GM19455 (cell line): ENCODE results near the gene LRRC71.

Source experiments
- ATAC-seq: cut with Tn5 transposase; IDR thresholded peaks from one replicate; pipeline ENCODE4 v1.9.1; 2021; ENCODE audit not compliant: unreplicated experiment

Gene LRRC71

GRCh38 chr1:156945881-156946661 lies 25.6 kb downstream of the LRRC71 start:
- no peak for ATAC-seq

- ATAC-seq: no peak
Measured at GRCh38 chr1:156947127-156947526, 26.7 kb downstream of the LRRC71 start.

DNA sequence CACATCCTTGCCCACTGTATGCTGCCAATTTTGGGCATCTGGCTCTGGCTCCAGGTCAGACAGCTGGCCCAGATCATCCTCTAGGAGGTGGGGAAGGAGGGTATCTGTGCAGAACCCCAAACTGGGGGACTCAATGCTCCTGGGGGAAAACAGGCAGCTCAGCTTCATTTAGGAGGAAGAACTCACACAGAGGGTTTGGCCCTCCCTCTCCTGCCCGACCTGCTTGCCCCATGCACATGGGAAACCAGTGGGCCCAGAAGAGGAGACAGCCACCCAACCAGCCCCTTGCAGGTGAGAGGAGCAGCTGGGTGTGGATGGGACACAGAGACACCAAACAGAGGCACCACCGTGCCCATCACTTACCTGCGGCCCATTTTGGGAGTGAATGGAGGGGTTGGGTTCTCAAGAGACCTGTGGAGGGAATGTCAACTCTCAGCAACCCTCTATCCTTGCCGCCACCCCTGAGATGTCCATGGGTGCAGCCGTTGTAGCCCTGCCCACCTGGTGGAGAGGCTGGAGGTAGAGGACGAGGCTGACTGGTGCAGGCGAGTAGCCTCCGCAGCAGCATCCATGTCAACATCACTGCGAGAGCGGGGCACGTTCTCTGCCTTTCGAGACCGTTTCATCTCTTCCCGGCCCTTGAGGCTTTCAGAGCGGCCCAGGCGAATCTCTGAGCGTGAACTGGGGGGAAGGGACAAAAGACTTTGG lies 27.5 kb downstream of the LRRC71 start:
- ATAC-seq: no peak

DNA sequence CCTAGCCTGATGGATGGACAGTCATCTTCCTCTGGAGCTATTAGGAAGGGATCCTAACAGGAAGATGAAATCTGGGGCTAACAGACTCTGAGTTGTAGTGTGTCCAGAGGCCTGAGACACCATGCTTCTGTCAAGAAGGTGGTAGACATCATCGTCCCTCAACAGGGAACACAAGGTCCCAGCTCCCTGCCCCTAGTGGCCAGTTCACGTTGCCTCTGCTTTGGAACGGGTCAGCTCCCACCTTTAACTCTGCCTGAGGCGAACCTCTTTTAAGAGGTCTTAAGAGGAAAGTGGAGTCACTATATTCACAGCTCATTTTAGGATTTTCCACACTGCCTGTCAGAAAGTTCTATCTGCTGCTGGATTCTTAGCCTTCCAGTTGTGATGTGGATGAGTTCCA lies 28.3 kb downstream of the LRRC71 start:
- ATAC-seq: no peak

GRCh38 chr1:156949127-156949526 lies 28.7 kb downstream of the LRRC71 start:
- ATAC-seq: no peak

DNA sequence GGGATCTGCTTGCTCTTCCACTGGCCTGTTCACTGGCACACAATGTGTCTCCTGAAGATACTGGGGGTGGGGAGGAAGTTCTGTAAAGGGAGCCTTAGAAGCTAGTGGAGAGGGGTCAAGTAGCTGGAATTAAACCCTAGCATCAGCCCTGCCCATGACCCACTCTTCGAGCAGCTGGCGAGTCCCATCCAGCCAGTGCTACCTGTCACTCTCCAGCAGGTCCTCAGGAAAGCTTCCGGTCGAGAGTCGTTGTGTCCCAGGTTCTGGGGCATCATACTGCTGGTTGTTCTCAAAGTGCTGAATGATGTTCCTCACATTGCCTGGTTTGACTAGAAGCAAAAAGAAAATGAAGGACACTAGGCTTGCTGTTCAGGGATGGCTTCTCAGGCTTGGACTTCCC lies 30.9 kb downstream of the LRRC71 start:
- no peak for ATAC-seq

- ATAC-seq: no peak
Measured at GRCh38 chr1:156953571-156953970, 33.1 kb downstream of the LRRC71 start.

DNA sequence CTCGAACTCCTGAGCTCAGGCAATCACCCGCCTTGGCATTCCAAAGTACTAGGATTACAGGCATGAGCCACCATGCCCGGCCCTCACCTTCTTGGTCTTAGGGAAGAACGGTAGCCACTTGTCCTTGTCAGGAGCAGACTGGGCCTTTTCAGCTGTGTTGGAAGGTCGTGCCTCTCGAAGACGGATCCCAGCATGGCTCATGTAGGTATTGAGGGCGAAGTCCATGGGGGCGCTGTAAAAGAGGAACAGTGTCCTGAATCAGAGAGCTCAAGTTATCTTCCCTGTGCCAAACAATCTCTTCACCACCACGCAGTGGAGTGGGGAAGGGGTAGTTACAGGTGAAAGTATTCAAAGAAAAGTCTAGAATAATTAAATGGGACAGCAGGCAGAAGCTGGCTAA lies 35.9 kb downstream of the LRRC71 start:
- ATAC-seq: no peak

- no peak for ATAC-seq
Measured at GRCh38 chr1:156957634-156958033, 37.2 kb downstream of the LRRC71 start.

- ATAC-seq: no peak
Measured at GRCh38 chr1:156958247-156958714, 37.8 kb downstream of the LRRC71 start.

DNA sequence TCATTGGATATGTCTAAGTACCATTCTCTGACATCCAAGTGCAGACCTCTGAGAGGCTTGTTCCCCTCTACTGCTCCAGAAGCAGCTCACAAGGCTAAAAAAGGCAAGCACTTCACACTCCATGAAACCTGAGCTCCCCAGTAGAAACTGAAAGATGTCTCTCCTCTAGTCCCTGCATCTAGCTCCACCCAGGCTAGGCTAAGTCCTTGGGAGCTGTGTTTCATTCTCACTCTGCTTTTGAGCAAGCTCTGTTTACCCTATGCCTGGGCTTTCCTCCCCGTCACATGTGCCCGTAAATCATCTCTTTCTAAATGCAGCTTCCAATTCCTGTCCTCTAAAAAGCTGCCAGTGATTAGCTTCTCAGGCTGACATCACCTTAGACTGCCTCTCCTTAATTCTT lies 39.0 kb downstream of the LRRC71 start:
- no peak for ATAC-seq

DNA sequence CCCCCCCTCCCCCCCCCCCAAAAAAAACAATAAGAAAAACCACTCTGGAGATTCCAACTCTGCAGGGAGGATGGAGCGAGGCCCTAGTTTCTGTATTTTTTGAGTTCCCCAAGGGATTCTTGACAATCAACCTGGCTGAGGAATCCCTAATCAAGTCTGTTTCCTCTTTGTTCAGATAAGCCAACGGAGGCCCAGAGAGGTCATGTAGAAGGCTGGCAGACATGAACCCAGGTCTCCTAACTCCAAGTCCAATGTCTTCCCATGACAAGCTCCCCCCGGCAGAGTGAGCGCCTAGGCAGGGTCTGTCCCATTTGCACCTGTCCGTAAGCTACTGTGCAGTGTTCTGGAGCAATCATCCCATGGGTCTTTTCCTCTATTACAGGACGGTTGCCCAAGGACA lies 39.5 kb downstream of the LRRC71 start:
- no peak for ATAC-seq

GRCh38 chr1:156961709-156962108 lies 41.3 kb downstream of the LRRC71 start:
- no peak for ATAC-seq

- no peak for ATAC-seq
Measured at GRCh38 chr1:156963621-156964020, 43.2 kb downstream of the LRRC71 start.

GRCh38 chr1:156964441-156964840 lies 44.0 kb downstream of the LRRC71 start:
- ATAC-seq: no peak

DNA sequence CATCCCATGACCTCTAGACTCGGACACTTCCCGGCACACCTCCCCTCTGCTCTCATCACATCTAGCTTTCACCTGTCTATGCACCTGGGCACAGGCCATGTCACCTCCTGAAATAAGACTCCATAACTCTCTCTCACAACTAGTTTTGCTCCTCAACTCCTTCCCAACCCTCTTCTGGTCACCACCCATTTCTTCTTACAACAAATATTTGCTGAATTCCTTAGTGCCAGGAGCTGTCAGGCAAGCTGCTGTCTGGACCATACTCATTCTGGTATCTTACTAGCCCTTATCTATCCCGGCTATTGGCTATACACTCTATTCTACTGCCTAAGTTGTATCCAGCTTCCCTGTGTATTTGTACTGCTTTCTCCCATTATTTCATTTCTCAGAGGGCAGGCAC lies 49.1 kb downstream of the LRRC71 start:
- no peak for ATAC-seq

- ATAC-seq: no peak
Measured at GRCh38 chr1:156970017-156970416, 49.6 kb downstream of the LRRC71 start.

DNA sequence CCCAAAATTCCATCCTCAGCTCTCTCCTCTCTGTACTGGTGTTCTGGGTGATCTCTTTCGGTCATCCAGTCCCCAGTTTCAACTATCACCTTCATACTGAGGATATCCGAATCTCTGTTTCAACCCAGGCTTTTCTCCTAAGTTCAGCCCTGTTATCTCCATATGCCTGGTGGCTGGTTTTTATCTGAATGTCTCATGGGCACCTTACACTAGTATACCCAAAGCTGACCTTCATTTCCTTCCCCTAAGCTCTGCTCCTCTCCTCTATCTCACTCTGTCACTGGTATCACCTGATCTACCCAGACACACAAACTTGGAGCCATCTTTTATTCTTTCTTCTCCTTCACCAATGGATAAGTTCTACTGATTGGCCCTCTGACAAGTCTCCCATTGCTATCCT lies 53.0 kb downstream of the LRRC71 start:
- ATAC-seq: no peak

GRCh38 chr1:156975084-156975483 lies 54.7 kb downstream of the LRRC71 start:
- ATAC-seq: no peak

GRCh38 chr1:156980551-156980950 lies 60.1 kb downstream of the LRRC71 start:
- no peak for ATAC-seq
